Peyer's patch (tissue), 4 donors: ENCODE results near the gene ENTPD1.

Experiments used
- POLR2A ChIP-seq, 2 donors: fragments of 450-650 bp; IDR thresholded peaks; one replicate each; pipeline ENCODE4 v1.5.1; 2017; ENCODE audit warnings: antibody characterized with exemption in 2 of 2, mild to moderate bottlenecking in 2 of 2, moderate library complexity in 2 of 2
- TF ChIP-seq, protein P1 (sequence below), 6 experiments: fragments of 450-650 bp in 4 of 6; fragments of 200-600 bp in 2 of 6; sonication (generic) in 1 of 6; IDR thresholded peaks; one replicate each; pipeline ENCODE4 v1.5.1; 2017 to 2019; ENCODE audit warnings: antibody characterized with exemption in 6 of 6, mild to moderate bottlenecking in 3 of 6, moderate library complexity in 1 of 6

DNA sequence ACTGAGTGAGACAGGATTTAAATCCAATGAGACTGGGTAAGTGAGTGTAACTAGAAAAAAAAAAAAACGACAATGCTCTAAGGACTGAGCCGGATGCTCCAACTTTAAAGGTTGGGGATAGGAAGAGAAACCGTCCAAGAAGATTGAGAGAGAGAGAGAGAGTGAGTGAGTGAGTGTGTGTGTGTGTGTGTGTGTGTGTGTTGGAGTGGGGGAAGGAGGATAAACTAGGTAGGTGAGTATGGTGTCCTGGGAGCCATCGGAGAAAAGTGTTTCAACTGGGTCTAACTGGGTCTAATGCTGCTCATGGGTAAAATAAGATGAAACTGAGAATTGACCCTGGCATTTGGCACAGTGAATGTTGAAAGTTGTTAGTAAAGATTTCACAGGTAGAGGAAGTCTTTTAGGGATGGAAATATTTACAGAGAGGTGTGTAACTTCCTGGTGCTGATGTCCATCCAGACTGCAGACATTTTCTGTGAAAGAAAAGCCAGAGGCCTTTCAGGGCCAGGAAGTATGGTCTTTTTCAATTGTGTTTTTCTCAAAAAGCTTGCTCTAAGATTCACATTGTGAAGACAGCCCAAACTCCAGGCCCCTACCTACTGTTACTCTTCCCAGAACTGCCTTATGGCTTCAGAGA lies 14.2 kb downstream of the ENTPD1 start:
- TF ChIP-seq, protein P1, sequence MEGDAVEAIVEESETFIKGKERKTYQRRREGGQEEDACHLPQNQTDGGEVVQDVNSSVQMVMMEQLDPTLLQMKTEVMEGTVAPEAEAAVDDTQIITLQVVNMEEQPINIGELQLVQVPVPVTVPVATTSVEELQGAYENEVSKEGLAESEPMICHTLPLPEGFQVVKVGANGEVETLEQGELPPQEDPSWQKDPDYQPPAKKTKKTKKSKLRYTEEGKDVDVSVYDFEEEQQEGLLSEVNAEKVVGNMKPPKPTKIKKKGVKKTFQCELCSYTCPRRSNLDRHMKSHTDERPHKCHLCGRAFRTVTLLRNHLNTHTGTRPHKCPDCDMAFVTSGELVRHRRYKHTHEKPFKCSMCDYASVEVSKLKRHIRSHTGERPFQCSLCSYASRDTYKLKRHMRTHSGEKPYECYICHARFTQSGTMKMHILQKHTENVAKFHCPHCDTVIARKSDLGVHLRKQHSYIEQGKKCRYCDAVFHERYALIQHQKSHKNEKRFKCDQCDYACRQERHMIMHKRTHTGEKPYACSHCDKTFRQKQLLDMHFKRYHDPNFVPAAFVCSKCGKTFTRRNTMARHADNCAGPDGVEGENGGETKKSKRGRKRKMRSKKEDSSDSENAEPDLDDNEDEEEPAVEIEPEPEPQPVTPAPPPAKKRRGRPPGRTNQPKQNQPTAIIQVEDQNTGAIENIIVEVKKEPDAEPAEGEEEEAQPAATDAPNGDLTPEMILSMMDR (IDR thresholded peaks at IDR 0.05), result no peak
- TF ChIP-seq POLR2A (IDR thresholded peaks at IDR 0.05), result no peak
